ENCODE data around the gene NFIB.

Gene NFIB

GRCh38 chr9:14318361-14318760 lies 4.4 kb upstream of the NFIB start:
- no peak for DNase-seq

GRCh38 chr9:14317667-14318320 lies 3.9 kb upstream of the NFIB start:
- DNase-seq: no peak

- DNase-seq: no peak
Measured at GRCh38 chr9:14316602-14317300, 2.8 kb upstream of the NFIB start.

GRCh38 chr9:14315875-14316601 lies 2.1 kb upstream of the NFIB start:
- no peak for DNase-seq

GRCh38 chr9:14314929-14315874 lies 1.3 kb upstream of the NFIB start:
- no peak for DNase-seq

- no peak for DNase-seq
Measured at GRCh38 chr9:14314424-14314928, 535 bp upstream of the NFIB start.

GRCh38 chr9:14313378-14313940 lies 482 bp downstream of the NFIB start:
- no peak for DNase-seq

GRCh38 chr9:14312719-14313377 lies 1.1 kb downstream of the NFIB start:
- no peak for DNase-seq

- DNase-seq: no peak
Measured at GRCh38 chr9:14311956-14312685, 1.8 kb downstream of the NFIB start.

- no peak for DNase-seq
Measured at GRCh38 chr9:14311171-14311949, 2.6 kb downstream of the NFIB start.

- DNase-seq: no peak
Measured at GRCh38 chr9:14310311-14310710, 3.6 kb downstream of the NFIB start.

GRCh38 chr9:14309403-14309802 lies 4.5 kb downstream of the NFIB start:
- DNase-seq: no peak

- no peak for DNase-seq
Measured at GRCh38 chr9:14308853-14309145, 5.1 kb downstream of the NFIB start.

- no peak for DNase-seq
Measured at GRCh38 chr9:14307989-14308852, 5.7 kb downstream of the NFIB start.

GRCh38 chr9:14306672-14307660 lies 7.0 kb downstream of the NFIB start:
- no peak for DNase-seq

GRCh38 chr9:14306188-14306587 lies 7.8 kb downstream of the NFIB start:
- DNase-seq: no peak

- DNase-seq: no peak
Measured at GRCh38 chr9:14304259-14304658, 9.7 kb downstream of the NFIB start.

- no peak for DNase-seq
Measured at GRCh38 chr9:14303521-14303920, 10.4 kb downstream of the NFIB start.

Data from activated CD4-positive, alpha-beta T cell treated with anti-CD3 and anti-CD28 coated beads, Interleukin-10, Interleukin-2, amounts not matched to agents 100 ng/mL and 50 ng/mL, durations not matched to agents 16 hours and 8 hours (primary cell).